GM21717 (cell line): ENCODE results near the gene CTNNB1.
"Not testable (repeated sequence)": the region's sequence is repeated elsewhere in the genome, so short reads cannot be mapped to it uniquely, and the experiment has no call there.

ENCODE experiments used
- ATAC-seq: cut with Tn5 transposase; IDR thresholded peaks from one replicate; pipeline ENCODE4 v1.9.1; 2021; ENCODE audit warnings: mild to moderate bottlenecking, moderate library complexity; ENCODE audit not compliant: unreplicated experiment

CTNNB1 gene

GRCh38 chr3:41248525-41248924 is 49.2 kb downstream of the CTNNB1 start:
- no peak for ATAC-seq

- ATAC-seq: no peak
Observed at GRCh38 chr3:41249318-41249717, 50.0 kb downstream of the CTNNB1 start.

GRCh38 chr3:41250825-41251224 is 51.5 kb downstream of the CTNNB1 start:
- ATAC-seq: no peak

GRCh38 chr3:41251593-41251992 is 52.3 kb downstream of the CTNNB1 start:
- no peak for ATAC-seq

- ATAC-seq: no peak
Observed at GRCh38 chr3:41258239-41258800, 59.0 kb downstream of the CTNNB1 start.

GRCh38 chr3:41259449-41260062 is 60.3 kb downstream of the CTNNB1 start:
- no peak for ATAC-seq

GRCh38 chr3:41260063-41260450 is 60.8 kb downstream of the CTNNB1 start:
- no peak for ATAC-seq

- no peak for ATAC-seq
Observed at GRCh38 chr3:41265011-41265545, 65.8 kb downstream of the CTNNB1 start.

GRCh38 chr3:41265823-41266273 is 66.5 kb downstream of the CTNNB1 start:
- ATAC-seq: no peak

- ATAC-seq: no peak
Observed at GRCh38 chr3:41267975-41268640, 68.8 kb downstream of the CTNNB1 start.

GRCh38 chr3:41272667-41273066 is 73.4 kb downstream of the CTNNB1 start:
- no peak for ATAC-seq

- ATAC-seq: no peak
Observed at GRCh38 chr3:41274944-41275668, 75.8 kb downstream of the CTNNB1 start.

- ATAC-seq: no peak
Observed at GRCh38 chr3:41276191-41276590, 76.9 kb downstream of the CTNNB1 start.

- no peak for ATAC-seq
Observed at GRCh38 chr3:41277790-41278465, 78.6 kb downstream of the CTNNB1 start.

- ATAC-seq: not testable (repeated sequence)
Observed at GRCh38 chr3:41284934-41285333, 85.6 kb downstream of the CTNNB1 start.

GRCh38 chr3:41286305-41286704 is 87.0 kb downstream of the CTNNB1 start:
- ATAC-seq: no peak

- ATAC-seq: no peak
Observed at GRCh38 chr3:41288785-41289184, 89.5 kb downstream of the CTNNB1 start.
